Measurements from ENCODE around the gene CHST13. TPM values are rescaled to one million over a fixed set of nuclear protein-coding genes. Genes with fewer than 3 reads are reported as not detected.
A peak's percentile ranks its signal among the peaks of the same experiment; 100 is the strongest.

The CHST13 gene
- total RNA-seq = 1 to 10 TPM in 1 of 8 experiments, under 1 TPM in 2, not detected in 5; 0.28 to 1.6 (median 0.40) TPM

GRCh38 chr3:126523745-126524428 lies at the start of gene CHST13:
Gene CHST13 (plus strand): TSS chr3:126524155. CDS start chr3:126524333, 178 bp downstream.
- no CpG with 5 or more reads among the region's 56 CpGs for WGBS, 10 experiments
- H3K4me3 ChIP-seq = peak within 1 kb of the TSS; percentile 32 to 38 (median 33)
- in situ Hi-C loops (cut with MboI; ENCODE audit: low pct_unique_long_range_greater_than_20kb in 2 of 9, low sequenced_read_pairs in 9 of 9, unreplicated experiment in 9 of 9) = no loop called here
- H3K27ac ChIP-seq = no peak within 1 kb of the TSS
- peaks cover 0 to 5% of the 10 kb centered on the region in 2 donors for H3K4me1 ChIP-seq (replicated peaks in 1 of 2)
- peak; percentile 87 to 97 (median 92) for ATAC-seq (replicated peaks in 6 of 8)

- 2 to 46% (median 18%) methylated on average over 2 to 12 of the region's 72 CpGs; no CpG with 5 or more reads in 2 of the 10 experiments for WGBS, 10 experiments
- H3K4me1 ChIP-seq (replicated peaks in 1 of 2) = peaks cover 31 to 33% of the 10 kb centered on the region in 2 donors
- H3K4me3 ChIP-seq = peak overlapping the region; percentile 65 to 99 (median 95)
- in situ Hi-C loops (cut with MboI; ENCODE audit: low pct_unique_long_range_greater_than_20kb in 2 of 9, low sequenced_read_pairs in 9 of 9, unreplicated experiment in 9 of 9) = no loop called here
- peak in 5 of 8 experiments; percentile 2 to 10 (median 8) for ATAC-seq (replicated peaks in 6 of 8)
- peak overlapping the region; percentile 96 for H3K27ac ChIP-seq
Measured at GRCh38 chr3:126474498-126475412, 49.2 kb upstream of the CHST13 start.

DNA sequence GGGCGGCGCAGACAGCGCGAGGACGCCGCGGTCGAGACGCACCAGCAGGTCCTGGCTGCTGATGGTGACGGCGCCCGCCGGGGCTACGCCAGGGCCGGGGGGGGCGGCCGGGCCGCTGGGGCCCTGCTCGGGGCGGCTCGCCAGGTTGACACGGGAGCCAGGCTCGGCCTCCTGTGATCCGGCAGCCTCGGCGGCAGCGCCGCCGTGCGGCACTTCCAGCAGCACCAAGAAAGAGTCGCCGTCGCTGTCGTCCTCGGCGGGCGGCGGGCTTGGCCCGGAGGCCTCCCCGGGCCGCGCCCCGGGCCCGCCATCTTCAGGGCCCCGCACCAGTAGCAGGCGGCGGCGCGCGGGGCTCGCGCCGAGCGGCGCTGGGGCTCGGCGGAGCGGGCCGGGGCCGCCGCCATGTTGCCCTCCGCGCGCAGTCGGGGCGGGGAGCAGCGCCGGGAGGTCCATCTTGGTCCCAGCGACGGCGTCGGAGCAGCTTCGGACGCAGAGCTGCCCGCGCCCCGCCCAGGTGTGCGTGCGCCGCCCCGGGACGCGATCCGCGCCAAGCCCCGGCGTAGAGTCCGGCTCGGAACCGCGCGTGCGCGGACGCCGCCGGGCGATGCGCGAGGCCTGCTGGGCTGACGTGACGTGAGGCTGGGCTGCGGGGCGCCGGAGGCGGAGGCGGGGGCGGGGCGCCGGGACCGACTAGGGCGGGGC lies 48.4 kb upstream of the CHST13 start, which contains the start of gene ZXDC:
ZXDC (minus strand) TSS at position 479 of the 702 bp plus-strand sequence; CDS start at position 453, 26 bp downstream.
- peak within 1 kb of the TSS; percentile 96 for H3K27ac ChIP-seq
- 0% methylated on average over 12 of the region's 112 CpGs; no CpG with 5 or more reads in 9 of the 10 experiments for WGBS, 10 experiments
- peak within 1 kb of the TSS; percentile 65 to 99 (median 95) for H3K4me3 ChIP-seq
- in situ Hi-C loops (cut with MboI; ENCODE audit: low pct_unique_long_range_greater_than_20kb in 2 of 9, low sequenced_read_pairs in 9 of 9, unreplicated experiment in 9 of 9) = no loop called here
- ATAC-seq (replicated peaks in 6 of 8) = peak; percentile 63 to 89 (median 82)
- peaks cover 31 to 33% of the 10 kb centered on the region in 2 donors for H3K4me1 ChIP-seq (replicated peaks in 1 of 2)

DNA sequence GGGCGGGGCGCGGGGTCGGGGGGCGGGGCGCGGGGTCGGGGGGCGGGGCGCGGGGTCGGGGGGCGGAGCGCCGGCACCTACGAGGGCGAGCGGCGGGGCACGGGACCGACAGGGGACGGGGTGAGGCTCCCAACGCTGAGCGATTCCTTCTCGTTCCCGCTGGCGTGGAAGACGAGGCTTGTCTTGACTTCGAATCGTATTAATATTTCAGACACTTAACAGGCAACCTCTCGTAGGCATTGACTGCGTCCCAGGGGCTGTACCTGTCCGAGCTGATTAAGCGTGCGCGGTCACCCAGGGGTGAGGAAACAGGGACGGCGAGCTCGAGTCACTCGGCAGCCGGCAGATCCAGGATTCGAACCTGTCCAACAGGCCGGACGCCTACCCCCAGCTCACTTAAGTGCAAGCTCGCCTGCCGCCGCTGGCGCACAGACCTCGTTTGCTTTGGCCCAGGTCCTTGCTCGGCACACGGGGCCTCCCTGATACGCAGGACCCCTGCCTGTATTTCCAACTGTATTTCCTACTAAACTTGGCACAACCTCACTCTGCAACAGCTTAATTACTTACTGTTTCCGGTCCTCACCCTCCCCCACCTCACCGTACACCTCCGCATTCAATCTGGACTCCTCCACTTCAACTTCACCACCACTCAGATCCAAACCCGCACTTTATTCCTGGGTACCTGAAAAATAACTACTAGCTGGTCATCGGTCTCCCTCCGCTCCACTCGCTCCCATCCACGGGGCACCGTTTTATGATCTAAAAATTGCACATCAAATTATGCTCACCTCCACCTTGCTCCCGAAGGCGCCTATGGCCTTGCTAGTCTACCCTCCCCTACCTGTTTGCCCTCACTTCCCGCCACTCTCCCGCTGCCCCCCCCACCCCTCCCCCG lies 47.5 kb upstream of the CHST13 start:
- peak overlapping the region; percentile 51 to 80 for H3K27ac ChIP-seq

GRCh38 chr3:126477061-126477380 lies 46.9 kb upstream of the CHST13 start:
- 13 to 80% (median 56%) methylated on average over 1 to 2 of the region's 4 CpGs; no CpG with 5 or more reads in 5 of the 10 experiments for WGBS, 10 experiments
- no peak for ATAC-seq (replicated peaks in 6 of 8)
- no peak overlapping the region for H3K4me3 ChIP-seq
- H3K27ac ChIP-seq = no peak overlapping the region
- in situ Hi-C loops (cut with MboI; ENCODE audit: low pct_unique_long_range_greater_than_20kb in 2 of 9, low sequenced_read_pairs in 9 of 9, unreplicated experiment in 9 of 9) = no loop called here
- H3K4me1 ChIP-seq (replicated peaks in 1 of 2) = peaks cover 31 to 38% of the 10 kb centered on the region in 2 donors

More for the DNA sequence above, 47.5 kb upstream of the CHST13 start:
- 0 to 100% (median 37%) methylated on average over 1 to 17 of the region's 66 CpGs; no CpG with 5 or more reads in 1 of the 10 experiments for WGBS, 10 experiments
- in situ Hi-C loops (cut with MboI; ENCODE audit: low pct_unique_long_range_greater_than_20kb in 2 of 9, low sequenced_read_pairs in 9 of 9, unreplicated experiment in 9 of 9) = no loop called here
- peaks cover 35 to 38% of the 10 kb centered on the region in 2 donors for H3K4me1 ChIP-seq (replicated peaks in 1 of 2)
- H3K4me3 ChIP-seq = peak overlapping the region; percentile 47 to 99 (median 95)
- peak; percentile 3 to 59 (median 40) for ATAC-seq (replicated peaks in 6 of 8)

DNA sequence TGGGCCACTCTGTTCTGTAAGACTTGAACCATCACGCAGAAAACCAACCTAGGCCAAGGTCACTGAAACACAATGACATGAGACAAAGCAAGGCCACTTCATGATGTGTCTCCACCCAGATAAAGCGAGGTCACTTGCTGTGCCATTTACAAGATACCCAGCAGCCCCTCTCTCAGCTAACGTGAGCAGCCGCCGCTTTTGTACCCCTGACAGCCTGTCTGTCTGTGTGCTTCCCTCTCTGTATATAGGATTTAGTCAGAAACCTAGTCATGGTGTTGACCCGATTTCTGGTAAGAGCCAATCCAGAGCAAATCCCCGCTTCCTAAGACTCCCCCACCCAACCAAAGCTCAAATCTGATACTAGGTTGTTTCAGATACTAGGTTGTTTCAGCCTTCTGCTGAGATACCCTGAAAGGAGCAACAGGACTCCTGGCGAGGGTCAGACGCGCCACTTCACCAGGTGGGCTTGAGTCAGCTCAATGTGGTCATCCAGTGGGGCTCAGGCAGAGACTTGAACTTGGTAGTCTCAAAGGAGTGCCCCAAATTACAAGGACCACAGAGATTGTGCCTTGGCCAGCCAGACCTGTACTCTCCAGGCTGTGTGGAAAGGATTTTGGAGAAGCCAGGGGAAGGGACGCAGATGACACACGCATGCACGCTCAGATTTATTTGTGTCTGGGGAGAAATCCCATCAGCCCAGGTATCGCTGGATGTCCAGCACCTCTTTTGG lies 45.2 kb upstream of the CHST13 start:
- in situ Hi-C loops (cut with MboI; ENCODE audit: low pct_unique_long_range_greater_than_20kb in 2 of 9, low sequenced_read_pairs in 9 of 9, unreplicated experiment in 9 of 9) = no loop called here
- ATAC-seq (replicated peaks in 6 of 8) = no peak
- 73 to 100% (median 91%) methylated on average over 2 to 13 of the region's 14 CpGs for WGBS, 10 experiments

DNA sequence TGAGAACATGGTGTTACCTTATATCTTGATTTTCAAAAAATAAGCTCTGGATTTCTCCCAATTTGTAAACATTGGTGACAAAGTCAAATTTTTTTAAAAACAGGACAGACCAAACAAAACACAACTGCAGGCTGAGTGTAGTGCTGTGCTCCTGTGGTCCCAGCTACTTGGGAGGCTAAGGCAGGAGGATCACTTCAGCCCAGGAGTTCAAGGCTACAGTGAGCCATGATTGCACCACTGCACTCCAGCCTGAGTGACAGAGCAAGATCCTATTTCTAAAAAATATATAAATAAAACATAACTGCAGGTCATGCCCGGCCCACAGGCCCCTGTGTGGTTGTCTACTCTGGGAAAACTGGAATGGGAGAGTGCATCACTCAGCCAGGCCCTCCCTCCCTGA lies 44.3 kb upstream of the CHST13 start:
- H3K27ac ChIP-seq = no peak overlapping the region
- ATAC-seq (replicated peaks in 6 of 8) = no peak
- in situ Hi-C loops (cut with MboI; ENCODE audit: low pct_unique_long_range_greater_than_20kb in 2 of 9, low sequenced_read_pairs in 9 of 9, unreplicated experiment in 9 of 9) = no loop called here
- WGBS, 10 experiments = 0 to 100% (median 100%) methylated on average over 1 of the region's 1 CpG; no CpG with 5 or more reads in 5 of the 10 experiments
- H3K4me3 ChIP-seq = no peak overlapping the region
- H3K4me1 ChIP-seq (replicated peaks in 1 of 2) = peaks cover 12 to 18% of the 10 kb centered on the region in 2 donors

More for the DNA sequence above, 45.2 kb upstream of the CHST13 start:
- H3K4me3 ChIP-seq = no peak overlapping the region
- H3K27ac ChIP-seq = no peak overlapping the region
- H3K4me1 ChIP-seq (replicated peaks in 1 of 2) = peaks cover 13 to 21% of the 10 kb centered on the region in 2 donors

GRCh38 chr3:126480206-126480605 lies 43.7 kb upstream of the CHST13 start:
- in situ Hi-C loops (cut with MboI; ENCODE audit: low pct_unique_long_range_greater_than_20kb in 2 of 9, low sequenced_read_pairs in 9 of 9, unreplicated experiment in 9 of 9) = no loop called here
- 33 to 100% (median 88%) methylated on average over 1 to 5 of the region's 5 CpGs; no CpG with 5 or more reads in 4 of the 10 experiments for WGBS, 10 experiments
- no peak overlapping the region for H3K27ac ChIP-seq
- no peak for ATAC-seq (replicated peaks in 6 of 8)
- no peak overlapping the region for H3K4me3 ChIP-seq
- H3K4me1 ChIP-seq (replicated peaks in 1 of 2) = peaks cover 17 to 24% of the 10 kb centered on the region in 2 donors

- H3K4me3 ChIP-seq = no peak overlapping the region
- H3K27ac ChIP-seq = no peak overlapping the region
- no peak for ATAC-seq (replicated peaks in 6 of 8)
- WGBS, 10 experiments = 28 to 100% (median 83%) methylated on average over 1 to 8 of the region's 8 CpGs; no CpG with 5 or more reads in 1 of the 10 experiments
- in situ Hi-C loops (cut with MboI; ENCODE audit: low pct_unique_long_range_greater_than_20kb in 2 of 9, low sequenced_read_pairs in 9 of 9, unreplicated experiment in 9 of 9) = no loop called here
- H3K4me1 ChIP-seq (replicated peaks in 1 of 2) = peaks cover 24 to 31% of the 10 kb centered on the region in 2 donors
Measured at GRCh38 chr3:126480861-126481260, 43.1 kb upstream of the CHST13 start.

GRCh38 chr3:126481808-126482502 lies 42.0 kb upstream of the CHST13 start:
- no peak overlapping the region for H3K4me3 ChIP-seq
- peak in 6 of 8 experiments; percentile 13 to 67 (median 47) for ATAC-seq (replicated peaks in 6 of 8)
- in situ Hi-C loops (cut with MboI; ENCODE audit: low pct_unique_long_range_greater_than_20kb in 2 of 9, low sequenced_read_pairs in 9 of 9, unreplicated experiment in 9 of 9) = no loop called here

More at GRCh38 chr3:126481808-126482502, 42.0 kb upstream of the CHST13 start:
- WGBS, 10 experiments = 0 to 100% (median 74%) methylated on average over 1 to 9 of the region's 16 CpGs; no CpG with 5 or more reads in 1 of the 10 experiments
- no peak overlapping the region for H3K27ac ChIP-seq
- H3K4me1 ChIP-seq (replicated peaks in 1 of 2) = peaks cover 27 to 29% of the 10 kb centered on the region in 2 donors

All from motor neuron (in vitro differentiated cells).